ENCODE data around the gene CALHM5.
"Not testable (repeated sequence)": the region's sequence is repeated elsewhere in the genome, so short reads cannot be mapped to it uniquely, and the experiment has no call there.

The CALHM5 gene, protein sequence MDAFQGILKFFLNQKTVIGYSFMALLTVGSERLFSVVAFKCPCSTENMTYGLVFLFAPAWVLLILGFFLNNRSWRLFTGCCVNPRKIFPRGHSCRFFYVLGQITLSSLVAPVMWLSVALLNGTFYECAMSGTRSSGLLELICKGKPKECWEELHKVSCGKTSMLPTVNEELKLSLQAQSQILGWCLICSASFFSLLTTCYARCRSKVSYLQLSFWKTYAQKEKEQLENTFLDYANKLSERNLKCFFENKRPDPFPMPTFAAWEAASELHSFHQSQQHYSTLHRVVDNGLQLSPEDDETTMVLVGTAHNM

GRCh38 chr6:116511424-116512110 is at the start of gene CALHM5:
TSS of gene CALHM5 (plus strand) at chr6:116511639. CDS start at chr6:116511697, 58 bp downstream.
- no peak for DNase-seq

GRCh38 chr6:116461932-116462885 is 49.2 kb upstream of the CALHM5 start:
- DNase-seq, result peak; percentile 6 to 62 (median 18)

DNA sequence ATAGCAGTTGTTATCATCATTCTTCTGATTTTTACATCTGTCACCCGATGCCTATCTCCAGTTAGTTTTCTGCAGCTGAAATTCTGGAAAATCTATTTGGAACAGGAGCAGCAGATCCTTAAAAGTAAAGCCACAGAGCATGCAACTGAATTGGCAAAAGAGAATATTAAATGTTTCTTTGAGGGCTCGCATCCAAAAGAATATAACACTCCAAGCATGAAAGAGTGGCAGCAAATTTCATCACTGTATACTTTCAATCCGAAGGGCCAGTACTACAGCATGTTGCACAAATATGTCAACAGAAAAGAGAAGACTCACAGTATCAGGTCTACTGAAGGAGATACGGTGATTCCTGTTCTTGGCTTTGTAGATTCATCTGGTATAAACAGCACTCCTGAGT is 48.1 kb upstream of the CALHM5 start:
- no peak for DNase-seq

- peak in 1 of 6 experiments; percentile 1 for DNase-seq
These were observed 46.2 kb upstream of the CALHM5 start for GRCh38 chr6:116465246-116465645.

GRCh38 chr6:116467096-116467495 is 44.3 kb upstream of the CALHM5 start:
- no peak for DNase-seq

DNA sequence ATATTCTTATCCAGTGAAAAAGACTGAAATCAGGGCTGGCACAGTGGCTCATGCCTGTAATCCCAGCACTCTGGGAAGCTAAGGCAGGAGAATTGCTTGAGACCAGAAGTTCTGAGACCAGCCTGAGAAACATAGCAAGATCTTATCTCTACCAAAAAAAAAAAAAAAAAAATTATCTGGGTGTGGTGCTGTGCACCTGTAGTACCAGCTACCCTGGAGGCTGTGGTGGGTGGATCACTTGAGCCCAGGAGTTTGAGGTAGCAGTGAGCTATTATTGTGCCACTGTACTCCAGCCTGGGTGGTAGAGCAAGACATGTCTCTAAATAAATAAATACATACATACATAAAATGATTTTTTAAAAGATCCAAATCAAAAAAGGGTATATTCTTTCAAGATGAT is 43.9 kb upstream of the CALHM5 start:
- DNase-seq, result peak in 1 of 6 experiments; percentile 2

DNA sequence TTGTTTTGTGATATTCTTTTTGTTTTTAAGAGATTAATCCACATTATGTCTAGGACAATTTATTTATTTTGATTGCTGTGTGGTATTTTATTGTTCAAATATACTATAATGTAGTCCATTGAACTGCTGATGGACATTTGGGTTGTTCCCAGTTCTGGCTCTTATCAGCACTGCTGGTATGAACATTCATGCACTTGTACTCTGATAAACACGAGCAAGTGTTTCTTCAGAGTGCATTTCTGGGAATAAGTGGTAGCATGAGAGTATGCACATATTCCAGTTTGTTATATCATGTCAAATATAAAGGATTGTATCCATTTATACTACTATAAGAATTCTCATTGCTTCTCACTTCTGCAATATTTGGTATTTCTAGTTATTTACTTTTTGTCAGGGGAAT is 43.1 kb upstream of the CALHM5 start:
- DNase-seq, result no peak

DNA sequence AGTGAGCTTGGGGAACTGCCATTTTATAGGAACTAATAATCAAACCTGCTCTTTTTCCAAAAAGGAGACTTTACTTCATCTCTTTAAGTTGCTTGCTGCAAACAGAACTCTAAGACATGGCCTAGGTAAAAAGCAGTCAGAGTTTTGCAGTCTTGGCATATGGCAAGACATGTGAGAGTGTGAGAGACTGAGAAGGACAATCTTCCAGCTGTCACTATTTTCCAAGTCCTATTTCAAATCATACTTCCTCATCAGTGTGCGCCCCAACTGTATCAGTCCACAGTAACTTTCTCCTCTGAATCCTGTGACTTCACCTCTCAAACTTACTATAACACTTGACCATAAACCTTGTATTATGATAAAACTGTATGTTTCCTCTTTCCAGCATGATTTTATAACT is 39.9 kb upstream of the CALHM5 start:
- no peak for DNase-seq

- DNase-seq, result no peak
These were observed 38.7 kb upstream of the CALHM5 start for GRCh38 chr6:116472706-116473105.

DNA sequence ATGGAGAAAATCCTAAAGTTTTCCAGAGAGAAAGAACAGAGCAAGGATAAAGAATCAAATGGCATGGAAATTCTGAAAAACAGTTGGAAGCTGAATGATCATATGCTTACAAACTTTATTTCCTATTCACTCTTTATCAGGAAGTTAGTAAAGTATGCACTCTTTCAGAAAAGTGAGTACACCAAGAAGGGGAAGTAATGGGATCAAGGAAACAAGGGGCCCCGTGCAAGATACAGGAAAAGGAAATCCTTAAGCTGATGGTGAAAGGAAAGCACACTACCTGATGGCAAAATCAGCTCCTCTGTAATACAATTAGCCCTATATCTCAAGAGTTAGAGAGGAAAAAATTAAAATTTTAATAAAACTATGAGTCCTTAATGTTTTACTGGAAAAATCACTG is 36.3 kb upstream of the CALHM5 start:
- no peak for DNase-seq

DNA sequence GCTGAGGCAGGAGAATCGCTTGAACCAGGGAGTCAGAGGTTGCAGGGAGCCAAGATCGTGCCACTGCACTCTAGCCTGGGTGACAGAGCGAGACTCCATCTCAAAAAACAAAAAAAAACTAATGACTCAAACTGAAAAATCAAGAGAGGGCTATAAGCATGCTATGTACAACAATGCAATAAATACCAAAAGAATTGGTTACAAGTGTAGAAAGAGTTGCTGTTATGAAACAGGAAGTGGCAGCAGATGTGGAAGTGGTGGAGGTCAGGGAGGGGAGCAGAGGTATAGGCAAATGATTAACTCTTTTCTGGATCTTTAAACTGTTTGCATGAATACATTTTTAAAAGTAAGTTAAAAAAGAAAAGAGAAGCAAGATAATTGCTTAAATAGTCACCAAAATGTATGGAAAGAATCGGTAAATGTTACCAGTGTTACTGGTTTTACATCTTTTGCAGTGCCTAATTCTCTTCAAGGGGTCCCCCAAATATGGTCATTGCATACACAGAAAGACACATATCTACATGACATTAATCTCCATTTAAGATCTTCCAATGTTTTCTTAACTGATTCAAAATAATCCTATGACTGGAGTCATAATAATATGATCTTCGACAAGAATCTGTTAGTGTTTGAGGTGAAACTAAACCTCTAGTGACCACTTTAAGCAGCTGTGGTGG is 35.3 kb upstream of the CALHM5 start:
- peak in 2 of 6 experiments; percentile 20 to 23 for DNase-seq

- DNase-seq, result no peak
These were observed 28.7 kb upstream of the CALHM5 start for GRCh38 chr6:116482780-116483179.

GRCh38 chr6:116483616-116484015 is 27.8 kb upstream of the CALHM5 start:
- no peak for DNase-seq

- DNase-seq, result no peak
These were observed 25.8 kb upstream of the CALHM5 start for GRCh38 chr6:116485559-116486184.

GRCh38 chr6:116491610-116492330 is 19.7 kb upstream of the CALHM5 start:
- DNase-seq, result no peak

DNA sequence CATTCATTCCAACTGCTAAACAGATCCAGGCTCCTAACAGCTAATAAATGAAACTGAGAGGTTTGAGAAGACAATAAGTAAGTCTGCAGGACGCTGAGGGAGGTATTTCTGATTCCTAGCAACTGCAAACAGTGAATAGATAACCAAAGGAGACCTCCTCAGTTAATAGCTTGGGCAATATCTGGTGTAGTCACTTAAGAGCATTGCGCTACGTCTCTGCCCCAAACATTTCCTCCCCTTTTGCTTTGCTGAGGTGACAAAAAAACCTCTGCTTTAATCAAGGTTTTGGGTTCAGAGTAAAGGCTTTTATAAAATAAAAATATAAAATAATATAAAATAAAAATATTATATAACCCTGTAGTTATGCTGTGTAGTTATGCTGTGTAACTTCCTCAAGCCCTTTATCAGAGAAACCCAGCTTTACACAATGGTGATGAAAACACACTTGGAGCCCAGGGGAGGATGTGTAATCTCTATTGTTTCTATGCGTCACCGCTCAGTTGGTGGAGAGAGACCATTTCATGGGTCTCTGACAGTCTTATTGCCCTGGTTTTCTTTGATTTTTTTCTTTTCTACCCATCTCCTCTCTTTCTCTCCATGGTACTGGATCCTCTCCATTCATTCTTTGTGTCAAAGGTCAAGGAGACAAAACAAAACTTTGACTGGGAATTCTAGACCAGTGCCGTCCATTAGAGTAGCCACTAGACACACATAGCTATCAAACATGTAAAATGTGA is 18.9 kb upstream of the CALHM5 start:
- no peak for DNase-seq

- not testable (repeated sequence) for DNase-seq
These were observed 16.3 kb upstream of the CALHM5 start for GRCh38 chr6:116495161-116495560.

DNA sequence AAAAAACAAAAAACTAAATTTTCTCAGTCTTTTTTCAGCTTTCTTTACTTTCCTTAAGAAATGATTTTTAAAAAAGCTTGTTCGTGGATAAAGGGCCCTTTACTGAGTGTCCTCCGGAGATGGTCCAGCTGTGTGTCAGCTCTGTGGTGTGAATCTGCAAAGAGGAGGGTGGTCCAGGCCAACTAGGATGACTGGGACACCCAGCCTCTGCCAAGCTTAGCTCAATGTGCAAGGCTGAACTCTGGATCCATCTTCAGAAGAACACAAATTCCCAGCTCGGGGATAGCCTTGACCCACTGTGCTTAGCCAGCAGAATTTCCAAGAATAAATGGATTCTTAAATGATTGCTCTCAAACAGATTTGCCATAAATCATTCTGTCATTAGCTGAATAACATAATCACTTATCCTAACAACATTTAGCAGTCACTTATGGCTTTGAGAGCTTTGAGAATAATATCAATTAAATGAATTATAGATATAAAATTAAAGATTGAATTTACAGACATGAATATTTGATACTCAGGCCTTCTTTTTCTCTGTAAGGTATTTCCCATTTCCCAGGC is 14.2 kb upstream of the CALHM5 start:
- DNase-seq, result no peak

GRCh38 chr6:116500969-116501433 is 10.4 kb upstream of the CALHM5 start:
- peak in 3 of 6 experiments; percentile 1 to 28 (median 24) for DNase-seq

- no peak for DNase-seq
These were observed 4.1 kb upstream of the CALHM5 start for GRCh38 chr6:116507324-116507723.

Measured in stimulated activated naive CD4-positive, alpha-beta T cell (primary cell).